Lower lobe of right lung (tissue), 2 donors: ENCODE results near the gene PRKG1. TPM values are rescaled to one million over a fixed set of nuclear protein-coding genes. Genes with fewer than 3 reads are reported as not detected.

Experiments used
- ATAC-seq, 2 donors: fragments of 200-7000 bp; cut with Tn5 transposase; one replicate each; pipeline ENCODE4 v1.9.1; 2020 to 2022; ENCODE audit warnings: mild to moderate bottlenecking in 2 of 2, moderate library complexity in 2 of 2
- DNase-seq: peaks from one replicate; pipeline ENCODE4 v3.0.0-alpha.2; 2020
- H3K27ac ChIP-seq: fragments of 200-600 bp; one replicate; pipeline ENCODE4 v1.8.0; 2022
- H3K27me3 ChIP-seq: fragments of 200-600 bp; one replicate; pipeline ENCODE4 v1.8.0; 2022; ENCODE audit warnings: low read depth
- H3K36me3 ChIP-seq: fragments of 200-600 bp; one replicate; pipeline ENCODE4 v1.8.0; 2022; ENCODE audit warnings: mild to moderate bottlenecking
- H3K4me1 ChIP-seq: fragments of 200-600 bp; one replicate; pipeline ENCODE4 v1.8.0; 2022
- H3K4me3 ChIP-seq: fragments of 200-600 bp; one replicate; pipeline ENCODE4 v1.8.0; 2022; ENCODE audit warnings: mild to moderate bottlenecking
- H3K9me3 ChIP-seq: fragments of 200-600 bp; one replicate; pipeline ENCODE4 v1.8.0; 2022
- CTCF ChIP-seq: fragments of 200-600 bp; IDR thresholded peaks from one replicate; pipeline ENCODE4 v1.8.0; 2022; ENCODE audit warnings: antibody characterized with exemption, mild to moderate bottlenecking
- intact Hi-C: fragments of 100-400 bp; cut with DNase I; formaldehyde crosslinking; loops from one replicate; pipeline ENCODE4 v1.11.0; 2022
- total RNA-seq: library from RNA; stranded (reverse); fragmentation: NEBNext Ultra II Directional; extraction: Animal tissue kit (Norgen Biotek cat#: 25700); gene quantifications from one replicate; pipeline ENCODE4 v1.2.1, GENCODE V29; 2021
- donor health status: DM: no; HTN: yes; CAD: no; lungs with severe emphysema.

Gene PRKG1
- total RNA-seq, 1 donor from 2014 or later: 23.6 TPM

GRCh38 chr10:51144161-51144781 is 70.0 kb downstream of the PRKG1 start:
- DNase-seq (no peak), ATAC-seq (no peak)
- Histone ChIP-seq H3K4me3 (no peak overlapping the region), H3K4me1 (no peaks in the 10 kb centered on the region), H3K36me3 (no peaks in the 10 kb centered on the region), H3K9me3 (no peaks in the 10 kb centered on the region), H3K27ac (no peak overlapping the region), H3K27me3 (no peaks in the 10 kb centered on the region)
- TF ChIP-seq CTCF: no peak
- intact Hi-C loops: no loop called here

GRCh38 chr10:51145375-51145774 is 71.1 kb downstream of the PRKG1 start:
- intact Hi-C loops: no loop called here
- H3K27ac ChIP-seq: no peak overlapping the region
- DNase-seq: no peak
- H3K27me3 ChIP-seq: no peaks in the 10 kb centered on the region
- no peaks in the 10 kb centered on the region for H3K4me1 ChIP-seq
- H3K9me3 ChIP-seq: no peaks in the 10 kb centered on the region
- no peak for ATAC-seq
- H3K36me3 ChIP-seq: no peaks in the 10 kb centered on the region
- no peak for TF ChIP-seq CTCF
- no peak overlapping the region for H3K4me3 ChIP-seq

GRCh38 chr10:51147644-51148399 is 73.5 kb downstream of the PRKG1 start:
- H3K4me3 ChIP-seq: no peak overlapping the region
- intact Hi-C loops: no loop called here
- H3K4me1 ChIP-seq: no peaks in the 10 kb centered on the region
- DNase-seq (no peak), ATAC-seq (no peak)
- H3K27me3 ChIP-seq: no peaks in the 10 kb centered on the region
- no peak overlapping the region for H3K27ac ChIP-seq
- no peak for TF ChIP-seq CTCF
- no peaks in the 10 kb centered on the region for H3K36me3 ChIP-seq
- no peaks in the 10 kb centered on the region for H3K9me3 ChIP-seq

GRCh38 chr10:51156926-51157325 is 82.6 kb downstream of the PRKG1 start:
- no peaks in the 10 kb centered on the region for H3K27me3 ChIP-seq
- H3K4me1 ChIP-seq: no peaks in the 10 kb centered on the region
- no peaks in the 10 kb centered on the region for H3K9me3 ChIP-seq
- no peak overlapping the region for H3K27ac ChIP-seq
- no peak for ATAC-seq
- no peaks in the 10 kb centered on the region for H3K36me3 ChIP-seq
- DNase-seq: no peak
- intact Hi-C loops: no loop called here
- no peak for TF ChIP-seq CTCF
- no peak overlapping the region for H3K4me3 ChIP-seq

- no peak for TF ChIP-seq CTCF
- Histone ChIP-seq H3K27ac (no peak overlapping the region), H3K4me1 (no peaks in the 10 kb centered on the region), H3K4me3 (no peak overlapping the region), H3K9me3 (no peaks in the 10 kb centered on the region), H3K27me3 (no peaks in the 10 kb centered on the region), H3K36me3 (no peaks in the 10 kb centered on the region)
- intact Hi-C loops: no loop called here
- ATAC-seq (no peak), DNase-seq (no peak)
These were observed 84.5 kb downstream of the PRKG1 start for GRCh38 chr10:51158832-51159231.
